ENCODE measurements around the gene PRPF6.

PRPF6 gene, protein sequence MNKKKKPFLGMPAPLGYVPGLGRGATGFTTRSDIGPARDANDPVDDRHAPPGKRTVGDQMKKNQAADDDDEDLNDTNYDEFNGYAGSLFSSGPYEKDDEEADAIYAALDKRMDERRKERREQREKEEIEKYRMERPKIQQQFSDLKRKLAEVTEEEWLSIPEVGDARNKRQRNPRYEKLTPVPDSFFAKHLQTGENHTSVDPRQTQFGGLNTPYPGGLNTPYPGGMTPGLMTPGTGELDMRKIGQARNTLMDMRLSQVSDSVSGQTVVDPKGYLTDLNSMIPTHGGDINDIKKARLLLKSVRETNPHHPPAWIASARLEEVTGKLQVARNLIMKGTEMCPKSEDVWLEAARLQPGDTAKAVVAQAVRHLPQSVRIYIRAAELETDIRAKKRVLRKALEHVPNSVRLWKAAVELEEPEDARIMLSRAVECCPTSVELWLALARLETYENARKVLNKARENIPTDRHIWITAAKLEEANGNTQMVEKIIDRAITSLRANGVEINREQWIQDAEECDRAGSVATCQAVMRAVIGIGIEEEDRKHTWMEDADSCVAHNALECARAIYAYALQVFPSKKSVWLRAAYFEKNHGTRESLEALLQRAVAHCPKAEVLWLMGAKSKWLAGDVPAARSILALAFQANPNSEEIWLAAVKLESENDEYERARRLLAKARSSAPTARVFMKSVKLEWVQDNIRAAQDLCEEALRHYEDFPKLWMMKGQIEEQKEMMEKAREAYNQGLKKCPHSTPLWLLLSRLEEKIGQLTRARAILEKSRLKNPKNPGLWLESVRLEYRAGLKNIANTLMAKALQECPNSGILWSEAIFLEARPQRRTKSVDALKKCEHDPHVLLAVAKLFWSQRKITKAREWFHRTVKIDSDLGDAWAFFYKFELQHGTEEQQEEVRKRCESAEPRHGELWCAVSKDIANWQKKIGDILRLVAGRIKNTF

DNA sequence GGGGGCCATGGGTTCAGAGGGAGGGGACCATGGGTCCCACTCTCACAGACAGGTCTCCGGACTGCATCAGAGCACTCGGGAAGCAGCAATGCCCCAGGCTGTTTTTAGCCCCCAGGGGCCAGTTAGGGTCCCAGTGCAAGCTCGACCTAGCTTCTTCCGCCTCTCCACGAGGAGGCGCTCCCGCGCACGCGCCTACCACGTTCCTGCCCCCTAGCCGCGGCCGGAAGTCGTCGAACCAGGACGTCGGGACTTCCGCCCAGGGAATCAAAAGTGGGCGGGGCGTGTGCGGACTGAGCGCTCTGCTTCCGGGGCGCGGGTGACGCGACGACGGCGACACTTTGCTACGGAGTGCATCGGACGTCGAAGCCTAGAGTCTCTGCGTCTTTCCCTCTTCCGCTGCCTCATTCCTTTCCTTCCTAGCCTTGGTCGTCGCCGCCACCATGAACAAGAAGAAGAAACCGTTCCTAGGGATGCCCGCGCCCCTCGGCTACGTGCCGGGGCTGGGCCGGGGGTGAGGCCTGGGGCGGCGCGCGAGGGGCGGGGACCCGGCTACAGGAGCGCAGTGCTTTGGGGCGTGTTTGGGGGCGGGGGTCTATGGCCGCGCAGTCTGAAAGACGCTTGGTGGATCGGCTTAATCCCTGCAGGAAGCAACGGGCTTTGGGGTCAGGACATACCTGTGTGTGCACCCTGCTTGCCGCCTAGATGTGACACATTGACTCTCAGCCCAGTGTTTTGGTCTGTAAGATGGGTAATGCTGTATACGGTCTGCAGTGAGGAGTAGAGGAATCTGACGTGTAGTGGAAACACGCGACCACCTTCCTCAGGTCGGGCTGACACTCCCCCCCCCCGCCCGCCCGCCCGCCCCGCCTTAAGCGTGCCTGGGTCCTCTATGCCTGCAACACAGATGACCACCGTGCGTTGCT, at the start of gene PRPF6:
Gene PRPF6 (plus strand): TSS at position 327 of the 923 bp plus-strand sequence. CDS start 114 bp downstream, at position 441.
- peak; percentile 89 to 91 for DNase-seq (ENCODE audit: low read depth in 1 of 2, low spot score in 1 of 2)

DNA sequence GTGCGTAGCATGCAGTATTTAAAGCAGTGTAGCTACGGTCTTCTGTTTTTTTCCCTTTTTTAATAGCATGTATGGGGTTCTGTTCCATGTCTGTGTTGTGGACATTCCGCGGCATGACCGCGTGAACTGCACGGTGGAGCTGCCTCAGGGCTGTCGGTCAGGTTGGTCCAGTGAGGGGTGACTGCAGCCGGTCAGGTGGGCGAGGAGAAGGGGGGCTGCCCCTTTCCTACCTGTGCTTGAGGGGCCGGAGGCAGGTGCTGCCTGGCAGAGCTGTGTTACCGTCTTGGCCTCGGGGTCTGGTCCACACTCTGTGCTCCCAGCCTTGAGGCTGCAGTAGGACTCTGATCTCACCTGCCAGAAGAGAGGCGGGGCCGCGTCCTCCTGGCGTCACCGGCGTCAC, 49.2 kb upstream of the PRPF6 start:
- no peak for DNase-seq (ENCODE audit: low read depth in 1 of 2, low spot score in 1 of 2)

DNA sequence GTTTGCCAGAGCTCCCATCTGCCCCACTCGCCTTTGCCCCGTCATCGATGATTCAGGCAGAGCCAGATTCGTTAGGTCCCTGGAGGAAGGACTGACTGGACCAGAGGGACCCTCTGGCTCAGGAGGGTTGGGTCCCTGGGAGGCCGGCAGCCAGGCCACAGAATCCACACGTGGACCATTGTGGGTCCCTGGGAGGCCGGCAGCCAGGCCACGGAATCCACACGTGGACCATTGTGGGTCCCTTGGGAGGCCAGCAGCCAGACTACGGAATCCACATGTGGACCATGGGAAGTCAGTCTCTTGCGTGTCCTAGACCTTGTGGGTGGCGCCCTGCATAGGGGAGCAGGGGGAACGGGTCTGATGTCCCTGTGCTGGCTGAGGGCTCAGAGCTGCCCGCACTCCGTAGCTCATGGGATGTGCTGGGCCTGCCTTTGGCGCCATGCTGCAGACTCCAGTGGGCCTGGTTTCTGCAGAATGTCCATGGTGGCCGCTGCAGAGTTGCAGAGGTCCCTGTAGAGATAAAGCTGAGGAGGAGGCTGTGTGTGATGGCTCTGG, 48.2 kb upstream of the PRPF6 start:
- no peak for DNase-seq (ENCODE audit: low read depth in 1 of 2, low spot score in 1 of 2)

DNA sequence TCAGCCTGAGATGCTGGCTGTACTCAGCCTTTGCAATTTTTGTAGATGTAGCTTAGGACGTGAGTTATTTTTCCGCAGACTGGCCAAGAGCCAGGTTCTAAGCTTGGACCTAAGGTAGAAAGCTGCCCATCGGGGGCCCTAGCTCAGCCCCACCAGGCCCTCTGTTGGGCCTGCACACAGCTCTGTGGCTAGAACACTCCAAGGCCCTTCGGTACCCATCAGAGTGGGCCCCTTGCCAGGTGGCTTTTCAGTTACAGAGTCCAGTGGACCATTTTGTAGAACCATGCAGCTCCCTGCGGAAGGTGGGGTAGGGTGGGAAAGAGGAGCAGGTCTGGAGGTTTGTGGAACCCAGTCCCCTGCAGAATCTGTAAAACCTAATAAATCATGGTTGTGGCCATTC, 47.3 kb upstream of the PRPF6 start:
- no peak for DNase-seq (ENCODE audit: low read depth in 1 of 2, low spot score in 1 of 2)

DNA sequence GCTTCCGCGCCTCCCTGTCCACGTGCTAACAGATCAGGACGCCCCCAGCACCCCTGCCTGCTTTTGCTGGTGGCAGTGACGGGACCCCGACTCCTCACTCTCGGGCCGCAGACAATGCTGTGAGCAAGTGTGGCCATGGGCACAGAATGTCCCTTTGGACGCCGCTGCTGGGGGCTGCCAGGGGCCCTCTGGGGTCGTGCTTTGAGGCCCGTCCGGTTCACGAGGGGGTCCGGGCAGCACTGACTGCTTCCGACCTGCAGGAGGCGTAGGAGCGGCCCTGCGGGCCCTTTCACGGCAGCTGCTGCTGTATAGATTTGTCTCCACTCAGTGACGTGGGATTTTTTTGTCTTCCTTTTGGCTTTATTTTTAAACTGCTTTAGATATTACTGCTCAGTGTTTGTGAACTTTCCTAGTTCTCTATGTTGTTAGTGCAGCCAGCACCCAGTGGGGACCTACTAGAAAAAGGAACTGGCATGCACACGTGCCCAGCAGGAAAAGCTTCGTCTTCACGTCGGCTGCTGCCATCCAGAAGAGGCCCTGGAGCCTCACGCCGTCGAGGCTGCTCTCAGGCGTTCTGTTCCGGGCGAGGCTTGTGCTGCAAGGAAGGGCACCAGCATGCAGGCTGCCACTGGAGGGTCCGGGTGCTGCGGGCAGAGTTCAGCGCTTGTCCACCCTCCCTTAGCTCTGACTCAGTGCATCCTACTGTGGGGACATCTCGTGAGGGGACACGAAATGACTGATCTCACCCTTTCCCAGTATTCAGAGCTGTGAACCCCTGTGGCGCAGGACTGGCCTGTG, 46.5 kb upstream of the PRPF6 start:
- no peak for DNase-seq (ENCODE audit: low read depth in 1 of 2, low spot score in 1 of 2)

DNA sequence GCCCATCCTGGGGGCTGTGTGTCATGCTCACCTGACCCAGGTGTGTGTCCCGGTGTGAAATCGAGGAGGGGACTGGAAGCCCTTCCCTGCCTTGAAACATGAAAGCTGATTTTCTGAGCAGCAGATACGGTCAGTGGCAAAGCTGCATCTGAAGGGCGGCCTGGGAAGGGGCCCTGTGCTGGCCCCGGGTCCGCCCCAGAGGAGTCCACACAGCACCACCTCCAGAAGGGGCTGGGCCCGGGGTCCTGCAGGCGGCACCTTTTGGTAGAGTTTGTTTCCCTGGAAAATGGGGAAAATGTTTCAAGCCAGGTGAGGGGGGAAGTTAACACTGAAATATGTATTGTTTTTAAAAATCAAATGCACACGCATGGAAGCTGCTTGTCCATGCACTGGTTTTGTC, 45.5 kb upstream of the PRPF6 start:
- no peak for DNase-seq (ENCODE audit: low read depth in 1 of 2, low spot score in 1 of 2)

DNA sequence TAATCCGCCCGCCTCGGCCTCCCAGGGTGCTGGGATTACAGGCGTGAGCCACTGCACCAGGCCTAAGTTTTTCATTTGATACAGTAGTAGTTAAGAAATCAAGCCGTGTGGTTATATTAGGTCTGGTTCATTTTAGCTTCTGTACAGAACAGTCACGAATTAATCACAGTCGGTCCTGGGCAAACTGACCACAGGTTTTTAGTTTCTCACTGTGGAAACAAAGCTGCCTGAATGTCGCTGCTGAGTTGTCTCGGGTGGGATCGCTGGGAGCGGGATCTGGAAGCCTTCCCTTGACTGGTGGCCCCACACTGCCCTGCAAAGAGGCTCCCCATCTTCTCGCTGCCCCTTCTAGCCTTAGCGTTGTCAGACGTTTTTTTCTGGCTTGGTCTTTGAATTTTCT, 43.3 kb upstream of the PRPF6 start:
- no peak for DNase-seq (ENCODE audit: low read depth in 1 of 2, low spot score in 1 of 2)

DNA sequence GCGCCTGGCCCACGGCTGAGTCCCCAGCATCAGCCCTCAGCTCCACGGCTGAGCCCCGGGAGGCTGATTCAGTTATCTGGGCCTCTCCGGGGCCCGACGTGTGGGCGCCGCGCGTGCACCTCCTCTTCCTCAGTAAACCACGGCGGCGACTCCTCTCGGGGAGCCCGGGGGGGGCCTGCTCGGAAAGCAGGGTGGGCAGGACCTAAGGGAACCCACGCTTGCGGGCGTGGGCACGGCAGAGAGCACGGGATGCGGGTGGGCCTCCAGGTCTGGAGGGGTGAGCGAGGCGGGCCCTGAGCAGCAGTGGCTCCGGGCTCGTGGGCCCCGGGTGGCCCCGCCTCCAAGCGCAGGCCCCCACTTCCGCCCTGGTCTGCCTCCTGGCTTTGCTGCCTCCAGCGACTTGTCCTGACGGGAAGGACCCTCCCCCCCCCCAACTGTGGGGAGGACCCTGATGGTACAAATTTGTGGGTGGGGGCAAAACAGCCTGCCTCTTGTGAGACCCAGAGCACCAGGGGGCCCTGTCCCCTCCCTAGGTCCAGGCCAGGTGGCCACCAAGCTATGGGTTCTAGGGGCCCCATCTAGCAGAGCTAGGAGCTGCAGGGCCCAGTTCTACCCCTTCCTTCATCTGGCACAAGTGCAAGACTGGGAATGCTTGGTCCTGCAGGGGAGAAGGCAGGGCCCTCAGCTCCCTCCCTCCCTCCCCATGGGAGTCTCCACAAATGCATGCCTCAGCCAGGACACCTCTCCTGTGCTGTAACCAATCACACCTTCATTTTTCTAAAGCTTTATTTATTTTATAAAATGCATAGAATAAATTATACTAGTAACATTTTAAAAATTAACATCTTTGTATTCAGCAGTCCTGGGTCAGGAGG, 41.6 kb upstream of the PRPF6 start:
- no peak for DNase-seq (ENCODE audit: low read depth in 1 of 2, low spot score in 1 of 2)

DNA sequence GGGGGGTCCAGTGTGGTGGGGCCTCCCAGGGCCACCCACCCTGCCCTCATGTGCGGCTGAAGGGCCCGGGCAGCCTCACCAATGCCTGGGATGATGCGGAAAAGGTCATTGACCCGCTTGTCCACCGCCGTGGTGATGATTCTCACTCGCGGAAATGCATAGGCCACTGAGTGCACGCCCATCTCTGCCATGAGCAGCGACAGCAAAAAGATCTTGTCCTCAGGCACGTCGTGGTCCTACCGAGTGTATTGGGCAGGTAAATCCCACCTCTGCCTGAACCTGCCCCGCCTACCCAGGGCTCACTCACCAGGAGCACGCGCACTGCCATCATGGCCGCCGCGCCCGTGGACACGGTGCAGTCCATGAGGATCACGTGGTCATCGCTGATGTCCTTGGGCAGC, 40.9 kb upstream of the PRPF6 start:
- no peak for DNase-seq (ENCODE audit: low read depth in 1 of 2, low spot score in 1 of 2)

DNA sequence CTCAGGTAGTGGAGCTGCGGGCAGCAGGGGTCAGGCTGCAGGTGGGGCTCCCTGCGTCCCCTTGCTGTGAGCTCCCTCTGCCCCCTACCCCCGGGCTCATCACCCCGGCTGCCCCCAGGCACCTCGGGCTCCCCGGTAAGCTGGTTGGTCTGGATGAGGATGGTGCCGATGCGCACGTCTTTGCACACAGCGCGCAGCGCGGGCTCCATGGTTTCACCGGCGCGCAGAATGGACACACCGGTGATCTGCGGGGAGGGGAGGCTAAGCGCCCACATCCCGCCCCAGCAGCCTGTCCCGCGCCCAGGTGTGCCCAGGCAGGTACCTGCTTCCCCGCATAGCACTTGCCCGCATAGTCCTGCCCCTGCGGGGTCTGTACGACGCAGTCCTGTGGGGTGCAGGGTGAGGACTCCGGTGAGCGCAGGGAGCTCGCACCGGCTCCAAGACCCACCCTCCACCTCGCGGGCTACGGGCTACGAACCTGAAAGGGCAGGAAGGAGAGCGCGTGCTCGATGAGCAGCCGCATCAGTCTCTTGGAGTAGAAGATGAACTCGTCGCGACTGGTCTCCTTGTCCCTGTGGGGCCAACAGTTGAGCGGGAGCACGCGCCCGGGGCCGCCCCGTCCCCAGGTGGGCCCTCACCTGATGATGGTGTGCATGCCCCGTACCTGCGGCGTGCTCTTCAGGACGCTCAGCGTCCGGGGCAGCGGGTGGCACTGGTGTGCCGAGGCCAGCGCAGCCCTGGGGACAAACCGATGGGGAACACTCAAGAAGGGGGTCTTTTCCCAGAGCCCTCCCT, 40.3 kb upstream of the PRPF6 start:
- no peak for DNase-seq (ENCODE audit: low read depth in 1 of 2, low spot score in 1 of 2)

DNA sequence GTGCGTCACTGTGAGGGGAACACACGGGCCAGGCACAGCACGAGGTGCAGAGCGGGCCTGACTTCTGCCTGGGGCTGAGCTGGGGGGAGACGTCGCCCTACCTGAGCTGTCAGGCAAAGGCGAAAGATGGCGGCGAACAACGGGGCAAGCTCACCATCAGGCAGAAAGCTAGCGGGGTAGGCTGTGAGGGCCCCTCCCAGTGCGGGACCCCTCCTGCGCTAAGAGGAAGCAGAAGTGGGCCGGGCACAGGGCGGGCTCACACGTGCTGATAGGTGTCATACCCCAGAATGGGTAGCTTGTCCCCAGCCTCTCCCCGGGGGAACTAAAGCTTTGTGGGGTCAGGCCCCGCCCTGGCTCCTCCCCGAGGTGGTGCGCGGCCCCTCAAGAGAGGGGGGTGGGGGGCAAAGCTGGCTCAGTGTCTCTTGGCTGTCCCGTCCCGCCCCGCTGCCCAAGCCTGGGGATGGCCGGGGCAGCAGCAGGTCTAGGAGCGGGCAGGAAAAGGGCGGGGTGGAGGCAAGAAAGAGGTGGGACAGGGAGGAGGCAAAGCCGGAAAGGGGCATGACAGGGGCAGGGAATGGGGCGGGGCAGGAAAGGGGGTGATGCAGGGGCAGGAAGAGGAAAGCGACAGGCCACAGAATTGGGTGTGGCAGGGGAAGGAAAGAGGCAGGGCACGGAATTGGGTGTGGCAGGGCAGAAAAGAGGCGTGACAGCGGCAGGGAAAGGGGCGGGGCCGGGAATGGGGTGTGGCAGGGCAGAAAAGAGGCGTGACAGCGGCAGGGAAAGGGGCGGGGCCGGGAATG, 39.5 kb upstream of the PRPF6 start:
- peak in 1 of 2 donors; percentile 43 for DNase-seq (ENCODE audit: low read depth in 1 of 2, low spot score in 1 of 2)

DNA sequence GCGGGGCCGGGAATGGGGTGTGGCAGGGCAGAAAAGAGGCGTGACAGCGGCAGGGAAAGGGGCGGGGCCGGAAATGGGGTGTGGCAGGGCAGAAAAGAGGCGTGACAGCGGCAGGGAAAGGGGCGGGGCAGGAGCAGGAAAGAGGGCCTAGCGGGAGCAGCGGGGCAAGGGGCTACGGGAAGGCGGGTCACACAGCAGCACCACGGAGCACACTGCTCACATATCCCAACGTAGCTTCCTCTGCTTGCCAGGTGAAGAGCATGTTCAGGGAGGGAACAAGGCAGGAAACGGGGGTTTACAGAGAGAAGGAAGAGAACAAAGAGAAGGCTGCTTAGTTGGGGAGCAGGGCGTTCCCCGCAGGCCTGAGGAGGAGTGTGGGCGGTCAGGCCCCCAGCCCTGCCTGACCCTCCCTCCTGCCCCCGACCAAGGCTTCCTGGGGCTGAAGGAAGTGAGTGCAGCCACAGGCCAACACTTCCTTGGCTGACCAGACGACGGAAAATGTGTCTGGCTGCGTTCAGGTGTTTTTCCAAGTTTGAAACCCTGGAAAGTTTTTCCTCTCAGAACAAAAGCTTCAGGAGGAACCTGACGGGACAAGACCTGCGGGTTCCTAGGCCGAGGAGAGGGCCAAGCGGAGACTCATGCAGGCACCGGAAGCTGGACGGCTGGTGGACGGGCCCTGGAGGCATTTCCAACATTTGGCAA, 38.5 kb upstream of the PRPF6 start:
- DNase-seq (ENCODE audit: low read depth in 1 of 2, low spot score in 1 of 2), result no peak

DNA sequence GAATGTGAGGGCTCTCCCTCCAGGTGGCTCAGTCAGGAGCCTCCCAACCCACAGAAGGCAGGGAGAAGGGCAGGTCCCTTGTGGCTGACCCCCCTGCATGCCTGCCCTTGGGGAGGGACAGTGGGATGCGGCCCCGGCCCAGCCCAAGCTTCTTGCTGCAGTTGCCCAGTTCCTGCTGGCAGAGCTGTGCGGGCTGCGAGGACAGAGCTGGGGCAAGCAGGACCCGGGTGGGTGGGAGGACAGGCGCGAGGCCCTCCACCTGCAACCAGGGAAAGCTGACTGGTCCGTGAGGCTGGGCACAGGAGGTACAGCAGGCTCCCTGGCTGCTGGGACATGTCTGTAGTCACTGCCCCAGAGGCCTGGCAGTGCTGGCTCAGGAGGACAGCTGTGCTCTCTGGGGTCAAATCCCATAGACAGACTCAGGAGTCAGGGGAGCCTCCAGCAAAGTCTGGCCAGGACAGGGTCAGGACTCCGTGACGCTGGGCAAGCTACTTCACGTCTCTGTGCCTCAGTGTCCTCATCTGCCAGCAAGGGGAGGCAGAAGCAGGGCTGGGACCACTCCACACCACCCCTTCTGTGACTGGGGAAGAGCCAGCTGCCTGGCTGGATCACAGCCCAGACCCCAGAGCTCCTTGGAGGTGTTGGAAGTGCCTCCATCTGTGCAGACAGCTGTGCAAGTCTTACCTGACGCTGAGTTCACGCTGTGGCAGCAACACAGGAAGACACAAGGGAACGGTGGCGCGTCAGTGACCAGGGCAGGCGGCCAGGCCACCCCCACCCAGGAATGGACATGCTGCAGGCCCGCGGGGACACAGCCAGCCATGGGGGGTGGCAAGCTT, 37.7 kb upstream of the PRPF6 start:
- DNase-seq (ENCODE audit: low read depth in 1 of 2, low spot score in 1 of 2), result no peak

DNA sequence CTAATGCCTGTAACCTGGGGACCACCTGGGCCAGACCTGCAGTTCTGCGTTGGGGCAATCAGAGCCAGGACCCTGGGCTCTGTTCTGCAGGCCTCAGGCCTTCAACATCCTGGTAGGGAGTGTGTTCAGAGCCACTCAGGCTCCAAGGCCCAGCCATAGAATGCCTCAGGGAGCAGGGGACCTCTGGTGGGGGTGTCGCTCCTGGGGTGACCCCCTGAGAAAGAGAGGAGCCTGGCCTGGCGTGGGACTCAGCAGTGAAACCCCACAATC, 37.2 kb upstream of the PRPF6 start:
- no peak for DNase-seq (ENCODE audit: low read depth in 1 of 2, low spot score in 1 of 2)

DNA sequence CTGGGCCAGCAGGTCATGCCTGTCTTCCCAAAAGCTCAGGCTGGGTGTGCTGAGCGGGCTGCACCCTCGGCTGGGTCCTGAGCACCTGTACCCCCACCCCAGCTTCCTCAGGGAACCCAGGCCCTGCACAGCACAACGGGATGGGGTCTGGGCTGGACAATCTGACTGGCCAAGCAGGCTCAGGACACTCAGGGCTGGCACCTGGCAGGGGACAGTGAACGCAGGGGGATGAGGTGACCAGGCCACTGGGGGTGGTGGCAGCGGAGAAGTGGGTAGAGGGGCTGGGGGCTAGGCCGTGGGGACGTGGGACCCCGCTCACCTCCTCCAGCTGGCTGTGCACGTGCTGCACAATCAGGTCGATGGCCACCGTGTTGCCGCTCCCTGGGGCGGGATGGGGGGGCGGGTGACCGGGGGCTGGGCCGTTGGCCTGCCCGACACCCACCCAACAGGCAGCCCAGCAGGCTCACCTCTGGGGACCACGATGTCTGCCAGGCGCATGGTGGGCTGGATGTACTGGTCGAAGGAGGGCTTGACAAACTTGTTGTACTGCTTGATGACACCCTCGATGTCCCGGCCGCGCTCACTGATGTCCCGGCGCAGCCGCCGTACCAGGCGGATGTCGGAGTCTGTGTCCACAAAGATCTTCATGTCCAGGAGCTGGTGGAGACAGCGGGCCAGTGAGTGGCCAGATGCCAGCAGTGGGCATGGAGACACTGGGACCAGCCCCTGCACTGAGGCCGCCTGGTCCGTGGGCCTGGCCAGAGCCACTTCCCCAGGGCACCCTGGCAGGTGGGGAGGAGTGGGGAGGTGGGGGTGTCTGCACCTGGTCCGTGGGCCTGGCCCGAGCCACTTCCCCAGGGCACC, 36.6 kb upstream of the PRPF6 start:
- no peak for DNase-seq (ENCODE audit: low read depth in 1 of 2, low spot score in 1 of 2)

Data from stimulated activated CD4-positive, alpha-beta T cell treated with anti-CD3 and anti-CD28 coated beads, Interleukin-15, amount 100 ng/mL, for 1 hour (primary cell).